ENCODE results near the gene ZSCAN5B.

ZSCAN5B gene

DNA sequence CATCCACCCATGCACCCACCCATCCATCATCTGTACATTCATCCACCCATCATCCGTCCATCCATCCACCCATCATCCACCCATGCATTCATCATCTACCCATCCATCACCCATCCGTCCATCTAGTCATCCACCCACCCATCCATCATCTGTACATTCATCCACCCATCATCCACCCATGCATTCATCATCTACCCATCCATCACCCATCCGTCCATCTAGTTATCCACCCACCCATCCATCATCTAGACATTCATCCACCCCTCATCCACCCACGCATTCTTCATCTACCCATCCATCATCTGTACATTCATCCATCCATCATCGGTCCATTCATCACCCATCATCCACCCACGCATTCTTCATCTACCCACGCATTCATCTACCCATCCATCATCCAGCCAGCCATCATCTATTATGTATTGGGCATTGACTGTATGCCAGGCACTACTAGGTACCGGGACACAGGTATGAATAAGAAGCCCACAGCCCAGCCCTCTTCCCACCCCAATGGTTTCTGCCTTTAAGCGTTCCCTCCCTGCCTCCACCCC, 38.5 kb downstream of the ZSCAN5B start:
- TF ChIP-seq, protein P1, sequence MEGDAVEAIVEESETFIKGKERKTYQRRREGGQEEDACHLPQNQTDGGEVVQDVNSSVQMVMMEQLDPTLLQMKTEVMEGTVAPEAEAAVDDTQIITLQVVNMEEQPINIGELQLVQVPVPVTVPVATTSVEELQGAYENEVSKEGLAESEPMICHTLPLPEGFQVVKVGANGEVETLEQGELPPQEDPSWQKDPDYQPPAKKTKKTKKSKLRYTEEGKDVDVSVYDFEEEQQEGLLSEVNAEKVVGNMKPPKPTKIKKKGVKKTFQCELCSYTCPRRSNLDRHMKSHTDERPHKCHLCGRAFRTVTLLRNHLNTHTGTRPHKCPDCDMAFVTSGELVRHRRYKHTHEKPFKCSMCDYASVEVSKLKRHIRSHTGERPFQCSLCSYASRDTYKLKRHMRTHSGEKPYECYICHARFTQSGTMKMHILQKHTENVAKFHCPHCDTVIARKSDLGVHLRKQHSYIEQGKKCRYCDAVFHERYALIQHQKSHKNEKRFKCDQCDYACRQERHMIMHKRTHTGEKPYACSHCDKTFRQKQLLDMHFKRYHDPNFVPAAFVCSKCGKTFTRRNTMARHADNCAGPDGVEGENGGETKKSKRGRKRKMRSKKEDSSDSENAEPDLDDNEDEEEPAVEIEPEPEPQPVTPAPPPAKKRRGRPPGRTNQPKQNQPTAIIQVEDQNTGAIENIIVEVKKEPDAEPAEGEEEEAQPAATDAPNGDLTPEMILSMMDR (IDR thresholded peaks at IDR 0.05; ENCODE audit: borderline replicate concordance, insufficient read depth, low read depth, low read length), result no peak
- no peak overlapping the region for H3K4me3 ChIP-seq (ENCODE audit: low read depth, low read length)

GRCh38 chr19:56158170-56158757, 39.3 kb downstream of the ZSCAN5B start:
- no peak overlapping the region for H3K4me3 ChIP-seq (ENCODE audit: low read depth, low read length)
- TF ChIP-seq, protein P1 (IDR thresholded peaks at IDR 0.05; ENCODE audit: borderline replicate concordance, insufficient read depth, low read depth, low read length), result no peak

- no peak overlapping the region for H3K4me3 ChIP-seq (ENCODE audit: low read depth, low read length)
- TF ChIP-seq, protein P1 (IDR thresholded peaks at IDR 0.05; ENCODE audit: borderline replicate concordance, insufficient read depth, low read depth, low read length), result no peak
These were observed 40.8 kb downstream of the ZSCAN5B start for GRCh38 chr19:56156768-56157167.

DNA sequence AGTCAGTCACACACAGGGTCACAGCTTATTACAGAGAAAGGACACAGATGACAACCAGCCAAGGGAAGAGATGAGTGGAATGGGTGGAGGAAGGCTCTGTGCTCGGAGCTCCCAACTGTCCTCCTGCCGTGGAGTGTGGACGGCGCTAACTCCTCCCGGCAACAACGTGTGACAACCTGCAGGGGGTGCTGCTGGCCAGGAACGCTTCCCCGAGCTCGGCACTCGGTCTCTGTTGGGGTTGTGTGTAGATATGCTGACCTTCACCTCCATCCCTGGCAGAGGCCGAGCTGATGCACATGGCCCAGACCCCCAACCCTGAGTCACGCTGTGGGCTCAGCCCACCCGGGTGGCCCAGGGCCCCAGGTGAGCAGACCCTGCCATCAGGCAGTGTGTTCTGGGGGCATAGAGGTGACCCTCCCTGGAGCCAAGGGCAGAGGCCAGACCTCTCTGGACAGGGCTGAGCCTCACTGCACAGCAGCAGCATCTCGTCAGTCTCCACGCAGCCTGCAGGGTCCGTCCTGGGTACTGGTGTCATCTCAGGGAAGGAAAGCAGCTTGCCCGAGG, 42.4 kb downstream of the ZSCAN5B start:
- TF ChIP-seq, protein P1 (IDR thresholded peaks at IDR 0.05; ENCODE audit: borderline replicate concordance, insufficient read depth, low read depth, low read length), result peak; percentile 33; the same call in 1 of the 2 replicates
- no peak overlapping the region for H3K4me3 ChIP-seq (ENCODE audit: low read depth, low read length)

GRCh38 chr19:56153507-56153906, 44.1 kb downstream of the ZSCAN5B start:
- TF ChIP-seq, protein P1 (IDR thresholded peaks at IDR 0.05; ENCODE audit: borderline replicate concordance, insufficient read depth, low read depth, low read length), result no peak
- no peak overlapping the region for H3K4me3 ChIP-seq (ENCODE audit: low read depth, low read length)

GRCh38 chr19:56152644-56153043, 44.9 kb downstream of the ZSCAN5B start:
- TF ChIP-seq, protein P1 (IDR thresholded peaks at IDR 0.05; ENCODE audit: borderline replicate concordance, insufficient read depth, low read depth, low read length), result no peak

GRCh38 chr19:56150358-56150757, 47.2 kb downstream of the ZSCAN5B start:
- H3K4me3 ChIP-seq (ENCODE audit: low read depth, low read length), result no peak overlapping the region
- TF ChIP-seq, protein P1 (IDR thresholded peaks at IDR 0.05; ENCODE audit: borderline replicate concordance, insufficient read depth, low read depth, low read length), result no peak

More at GRCh38 chr19:56152644-56153043, 44.9 kb downstream of the ZSCAN5B start:
- no peak overlapping the region for H3K4me3 ChIP-seq (ENCODE audit: low read depth, low read length)
